GM10266 (cell line): ENCODE measurements around the gene ASPM.

Experiments used
- DNase-seq: peaks from one replicate; pipeline ENCODE4 v3.0.0; 2012; ENCODE audit errors: extremely low spot score
- CTCF ChIP-seq: IDR thresholded peaks from 2 replicates; pipeline ENCODE4 v1.5.1; 2012; ENCODE audit warnings: mild to moderate bottlenecking, low read depth; ENCODE audit not compliant: control insufficient read depth, insufficient read depth; ENCODE audit errors: missing control alignments

ASPM gene

DNA sequence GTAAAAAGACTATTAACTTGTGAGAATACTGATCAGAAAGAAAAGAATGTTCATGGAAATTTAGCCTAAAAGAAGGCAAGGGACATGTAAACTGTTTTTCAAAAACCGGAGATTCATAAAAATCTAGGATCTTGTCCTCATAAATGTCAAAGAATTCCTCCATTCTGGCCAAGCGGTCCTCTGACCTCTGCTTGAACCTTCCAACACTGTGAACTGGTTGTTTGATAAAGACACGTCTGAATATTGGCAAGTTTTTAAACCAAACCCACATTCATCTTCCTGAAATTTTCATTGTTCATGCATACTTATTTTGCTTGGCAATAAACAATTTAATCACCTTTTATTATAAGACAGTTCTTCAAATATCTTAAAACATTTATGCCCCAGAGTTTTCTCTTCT lies 19.8 kb downstream of the ASPM start:
- no peak for TF ChIP-seq CTCF
- DNase-seq: no peak

GRCh38 chr1:197124376-197124775 lies 22.1 kb downstream of the ASPM start:
- TF ChIP-seq CTCF: no peak
- no peak for DNase-seq

DNA sequence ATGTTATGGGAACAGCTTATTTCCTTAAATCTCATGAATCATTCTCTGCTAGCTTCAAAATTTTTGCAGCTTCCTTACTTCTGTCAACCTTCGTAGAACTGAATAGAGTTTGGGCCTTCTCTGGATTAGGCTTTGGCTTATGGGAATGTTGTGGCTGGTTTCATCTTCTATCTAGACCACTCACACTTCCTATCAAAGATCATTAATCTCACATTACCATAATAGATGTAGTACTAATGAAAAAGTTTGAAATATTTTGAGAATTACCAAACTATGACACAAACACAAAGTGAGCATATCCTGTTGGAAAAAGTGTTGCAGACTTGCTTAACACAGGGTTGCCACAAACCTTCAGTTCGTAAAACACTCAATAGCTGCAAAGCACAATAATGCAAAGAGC lies 30.3 kb downstream of the ASPM start:
- DNase-seq: no peak
- no peak for TF ChIP-seq CTCF

- DNase-seq: no peak
- TF ChIP-seq CTCF: no peak
Measured at GRCh38 chr1:197106869-197107268, 39.6 kb downstream of the ASPM start.

DNA sequence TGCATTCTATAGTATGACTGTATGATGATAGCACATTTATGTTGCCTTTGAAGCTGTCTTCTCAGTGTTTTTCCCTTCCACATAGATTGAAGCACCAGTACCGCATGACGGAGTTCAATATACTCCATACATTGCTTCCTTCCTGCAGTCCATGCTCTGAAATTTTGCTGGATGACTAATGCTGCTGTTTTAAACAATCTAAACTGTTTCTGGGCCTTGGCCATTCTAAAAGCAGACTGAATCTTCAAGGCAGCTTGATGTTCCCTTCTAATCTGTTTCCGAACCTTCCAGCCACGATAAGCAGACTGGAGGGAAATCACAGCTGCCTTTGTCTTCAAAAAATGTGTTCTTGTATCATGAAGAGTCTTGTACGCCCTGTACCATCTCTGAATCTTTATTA lies 43.2 kb downstream of the ASPM start:
- no peak for DNase-seq

GRCh38 chr1:197101978-197102377 lies 44.5 kb downstream of the ASPM start:
- TF ChIP-seq CTCF: no peak
- no peak for DNase-seq

More for the DNA sequence above, 43.2 kb downstream of the ASPM start:
- no peak for TF ChIP-seq CTCF

DNA sequence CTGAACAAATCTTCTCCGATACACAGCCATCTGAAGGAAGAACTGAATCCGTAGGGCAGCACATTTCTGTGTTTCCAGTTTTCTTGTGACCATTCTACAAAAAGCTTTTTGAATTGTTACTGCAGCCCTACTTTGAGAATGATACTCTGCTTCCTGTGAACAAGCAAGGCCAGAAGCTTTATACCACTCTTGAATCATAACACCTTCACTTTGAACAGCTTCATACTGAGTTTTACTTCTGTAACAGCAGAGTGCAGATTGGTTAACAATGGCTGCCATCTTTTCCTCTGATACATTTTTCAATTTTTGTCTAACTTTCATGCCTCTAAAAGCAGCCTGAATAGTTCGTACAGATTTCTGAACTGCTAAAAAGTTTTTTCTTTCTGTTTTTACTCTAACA lies 45.8 kb downstream of the ASPM start:
- TF ChIP-seq CTCF: no peak
- DNase-seq: no peak
